Transverse colon (tissue), 4 donors: ENCODE data around the gene HOXA1. TPM values are rescaled to one million over a fixed set of nuclear protein-coding genes. Genes with fewer than 3 reads are reported as not detected.
A peak's percentile ranks its signal among the peaks of the same experiment; 100 is the strongest.

Source experiments
- DNase-seq: peaks from one replicate; pipeline ENCODE4 v3.0.0-alpha.2; 2019
- H3K27ac ChIP-seq, 4 donors: fragments of 200-600 bp; sonication (generic); 2 replicates each; pipeline ENCODE4 v1.5.1; 2016 to 2018; ENCODE audit warnings: inconsistent platforms in 4 of 4
- H3K27me3 ChIP-seq: fragments of 200-600 bp; sonication (generic); 2 replicates; pipeline ENCODE4 v1.5.1; 2017; ENCODE audit warnings: inconsistent platforms
- H3K36me3 ChIP-seq, 4 donors: fragments of 200-600 bp; sonication (generic); 2 replicates each; pipeline ENCODE4 v1.5.1; 2017 to 2019; ENCODE audit warnings: inconsistent platforms in 4 of 4
- H3K4me1 ChIP-seq, 4 donors: fragments of 200-600 bp; sonication (generic); 2 replicates each; pipeline ENCODE4 v1.5.1; 2017 to 2020; ENCODE audit warnings: inconsistent platforms in 4 of 4
- H3K4me3 ChIP-seq, 4 donors: fragments of 200-600 bp; sonication (generic); 1 replicate in 1 of 4; 2 replicates in 3 of 4; pipeline versions ENCODE4 v1.5.1 to v1.6.1; 2017 to 2019; ENCODE audit warnings: inconsistent platforms in 4 of 4
- H3K9me3 ChIP-seq, 2 donors: fragments of 200-600 bp; sonication (generic); 2 replicates each; pipeline ENCODE4 v1.5.1; 2017 to 2019; ENCODE audit warnings: inconsistent platforms in 2 of 2
- CTCF ChIP-seq, 5 experiments: fragments of 200-600 bp in 3 of 5; fragments of 450-650 bp in 2 of 5; sonication (generic) in 3 of 5; IDR thresholded peaks; 1 replicate in 2 of 5; 2 replicates in 3 of 5; pipeline ENCODE4 v1.5.1; 2016 to 2017; ENCODE audit warnings: antibody characterized with exemption in 5 of 5, inconsistent platforms in 3 of 5, mild to moderate bottlenecking in 2 of 5, moderate library complexity in 1 of 5
- EP300 ChIP-seq: sonication (generic); formaldehyde crosslinking; IDR thresholded peaks from one replicate; pipeline ENCODE4 v1.6.1; 2017; ENCODE audit warnings: antibody characterized with exemption, low read depth
- POLR2A ChIP-seq: fragments of 450-650 bp; IDR thresholded peaks from one replicate; pipeline ENCODE4 v1.6.1; 2016; ENCODE audit warnings: antibody characterized with exemption, mild to moderate bottlenecking, moderate library complexity
- POLR2AphosphoS5 ChIP-seq, 3 donors: sonication (generic); formaldehyde crosslinking; IDR thresholded peaks; one replicate each; pipeline ENCODE4 v1.6.1; 2016; ENCODE audit warnings: antibody characterized with exemption in 3 of 3
- WGBS, 2 donors: methylation state at CpG; one replicate each; pipeline ENCODE4 v1.1.5; 2018; ENCODE audit warnings: low coverage in 1 of 2; 5-methylcytosine and 5-hydroxymethylcytosine counted together
- in situ Hi-C, 4 donors: fragments of 200-750 bp; cut with MboI; loops; one replicate each; pipeline versions ENCODE4 v1.15.0 to v1.15.1; 2017; ENCODE audit warnings: low sequenced_read_pairs in 3 of 4, low pct_ligation_motif_present in 1 of 4, low pct_unique_long_range_greater_than_20kb in 1 of 4
- intact Hi-C: fragments of 100-400 bp; cut with DNase I; formaldehyde crosslinking; loops from one replicate; pipeline ENCODE4 v1.15.1; 2023; ENCODE audit warnings: low total_unique reads
- total RNA-seq, 4 donors: library from RNA; depleted of rRNA; stranded (reverse); fragments of >200 nt; gene quantifications; one replicate each; pipeline ENCODE4 v1.1.0, GENCODE V29; 2016

Gene HOXA1
- total RNA-seq, 4 donors from 2014 or later, result 1.4 to 3.2 (median 1.8) TPM

GRCh38 chr7:27121684-27122076 lies 25.9 kb upstream of the HOXA1 start:
- Histone ChIP-seq H3K36me3 (no peaks in the 10 kb centered on the region), H3K9me3 (no peaks in the 10 kb centered on the region), H3K4me3 (peak overlapping the region in 2 of 4 donors; percentile 19 to 37), H3K27me3 (no peaks in the 10 kb centered on the region), H3K4me1 (peaks cover 40 to 100% (median 87%) of the 10 kb centered on the region in 4 donors), H3K27ac (peak overlapping the region; percentile 90 to 96 (median 92))
- in situ Hi-C loops, result no loop called here
- intact Hi-C loops, result no loop called here
- TF ChIP-seq EP300 (no peak), CTCF (IDR thresholded peaks at IDR 0.05) (no peak), POLR2A (no peak), POLR2AphosphoS5 (IDR thresholded peaks at IDR 0.05) (no peak)
- 33 to 53% methylated on average over 7 of the region's 7 CpGs for WGBS, 2 donors
- no peak for DNase-seq

GRCh38 chr7:27119412-27119911 lies 23.7 kb upstream of the HOXA1 start:
- no peak for DNase-seq
- in situ Hi-C loops, result no loop called here
- Histone ChIP-seq H3K9me3 (no peaks in the 10 kb centered on the region), H3K4me3 (no peak overlapping the region), H3K27me3 (no peaks in the 10 kb centered on the region), H3K27ac (peak overlapping the region; percentile 90 to 96 (median 92)), H3K36me3 (no peaks in the 10 kb centered on the region), H3K4me1 (peaks cover 35 to 98% (median 73%) of the 10 kb centered on the region in 4 donors)
- intact Hi-C loops, result no loop called here
- 42% methylated on average over 1 of the region's 1 CpG; no CpG with 5 or more reads in 1 of the 2 donors for WGBS, 2 donors
- TF ChIP-seq EP300 (no peak), POLR2AphosphoS5 (IDR thresholded peaks at IDR 0.05) (no peak), CTCF (IDR thresholded peaks at IDR 0.05) (no peak), POLR2A (no peak)

GRCh38 chr7:27118580-27118979 lies 22.8 kb upstream of the HOXA1 start:
- Histone ChIP-seq H3K4me1 (peaks cover 28 to 95% (median 72%) of the 10 kb centered on the region in 4 donors), H3K27me3 (no peaks in the 10 kb centered on the region), H3K36me3 (no peaks in the 10 kb centered on the region), H3K4me3 (peak overlapping the region in 1 of 4 donors; percentile 59), H3K27ac (peak overlapping the region; percentile 90 to 96 (median 92)), H3K9me3 (no peaks in the 10 kb centered on the region)
- in situ Hi-C loops (no loop called here), intact Hi-C loops (no loop called here)
- no peak for DNase-seq
- WGBS, 2 donors, result 35% methylated on average over 3 of the region's 3 CpGs; no CpG with 5 or more reads in 1 of the 2 donors
- TF ChIP-seq CTCF (IDR thresholded peaks at IDR 0.05) (no peak), POLR2A (no peak), EP300 (no peak), POLR2AphosphoS5 (IDR thresholded peaks at IDR 0.05) (no peak)

- peak overlapping the region; percentile 6 to 59 (median 26) for H3K4me3 ChIP-seq
- 45 to 77% methylated on average over 8 to 19 of the region's 19 CpGs for WGBS, 2 donors
- peaks cover 25 to 92% (median 73%) of the 10 kb centered on the region in 4 donors for H3K4me1 ChIP-seq
These were observed 22.2 kb upstream of the HOXA1 start for GRCh38 chr7:27117887-27118491.

More at GRCh38 chr7:27117887-27118491, 22.2 kb upstream of the HOXA1 start:
- TF ChIP-seq EP300 (no peak), POLR2AphosphoS5 (IDR thresholded peaks at IDR 0.05) (peak in 1 of 3 donors; percentile 19), CTCF (IDR thresholded peaks at IDR 0.05) (no peak)
- H3K27ac ChIP-seq, result peak overlapping the region; percentile 90 to 96 (median 92)
- H3K27me3 ChIP-seq, result no peaks in the 10 kb centered on the region
- H3K9me3 ChIP-seq, result no peaks in the 10 kb centered on the region
- H3K36me3 ChIP-seq, result no peaks in the 10 kb centered on the region
- DNase-seq, result no peak
- intact Hi-C loops (no loop called here), in situ Hi-C loops (no loop called here)
